Esophagus squamous epithelium (tissue), 4 donors: ENCODE data around the gene JMJD6.

Experiments used
- CTCF ChIP-seq, 6 experiments: fragments of 450-650 bp in 4 of 6; fragments of 200-600 bp in 2 of 6; sonication (generic) in 2 of 6; IDR thresholded peaks; one replicate each; pipeline ENCODE4 v1.5.1; 2016 to 2019; ENCODE audit warnings: antibody characterized with exemption in 6 of 6, mild to moderate bottlenecking in 4 of 6, moderate library complexity in 4 of 6
- POLR2A ChIP-seq, 4 donors: fragments of 450-650 bp; IDR thresholded peaks; one replicate each; pipeline ENCODE4 v1.6.1; 2017; ENCODE audit warnings: antibody characterized with exemption in 4 of 4, mild to moderate bottlenecking in 4 of 4, moderate library complexity in 3 of 4

DNA sequence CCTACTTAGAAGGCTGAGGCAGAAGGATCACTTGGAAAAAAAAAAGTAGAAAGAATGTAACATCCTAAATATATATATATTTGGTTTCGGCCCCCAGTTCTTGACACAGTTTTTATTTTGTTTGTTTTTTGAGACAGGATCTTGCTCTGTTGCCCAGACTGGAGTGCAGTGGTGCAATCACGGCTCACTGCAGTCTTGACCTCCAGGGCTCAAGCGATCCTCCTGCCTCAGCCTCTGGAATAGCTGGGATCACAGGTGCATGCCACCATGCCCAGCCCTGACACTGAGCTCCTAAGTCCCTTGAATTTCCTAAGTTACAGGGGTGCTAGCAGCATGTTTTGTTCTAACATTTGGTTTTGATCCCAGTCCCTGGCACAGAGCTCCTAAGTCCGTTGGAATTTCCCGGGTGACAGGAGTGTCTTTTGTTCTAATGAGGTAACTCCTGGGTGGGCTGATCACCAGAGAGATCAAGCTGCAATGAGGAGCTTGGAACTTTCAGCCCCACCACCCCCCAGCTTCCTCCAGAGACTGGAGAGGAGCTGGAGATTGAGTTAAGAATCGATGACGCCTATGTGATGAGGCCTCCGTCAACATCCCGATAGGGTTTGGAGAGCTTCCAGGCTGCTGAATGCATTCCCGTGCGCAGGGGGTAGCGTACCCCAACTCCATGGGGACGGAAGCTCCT lies 35.7 kb downstream of the JMJD6 start:
- no peak for TF ChIP-seq CTCF (IDR thresholded peaks at IDR 0.05)
- no peak for TF ChIP-seq POLR2A (IDR thresholded peaks at IDR 0.05)
